Measurements from ENCODE around the gene MARCHF2. TPM values are rescaled to one million over a fixed set of nuclear protein-coding genes. Genes with fewer than 3 reads are reported as not detected.

MARCHF2 gene
- total RNA-seq, 3 donors from 2014 or later (not counting 1 experiment from before 2014, with no cell fraction given) = 32.4 to 42.3 (median 37.2) TPM

- no peaks in the 10 kb centered on the region for H3K9me3 ChIP-seq (ENCODE audit: control insufficient read depth, insufficient read depth, low read length)
- H3K36me3 ChIP-seq (ENCODE audit: control insufficient read depth, insufficient read depth, low read length) = no peaks in the 10 kb centered on the region
- TF ChIP-seq CTCF (IDR thresholded peaks at IDR 0.05) = no peak
- H3K27ac Mint-ChIP-seq = peak overlapping the region; percentile 94
- no peaks in the 10 kb centered on the region for H3K36me3 Mint-ChIP-seq
- no peaks in the 10 kb centered on the region for H3K27me3 ChIP-seq (ENCODE audit: control insufficient read depth, insufficient read depth, low read length)
- ATAC-seq = no peak
- no peaks in the 10 kb centered on the region for H3K9me3 Mint-ChIP-seq
- intact Hi-C loops (cut with micrococcal nuclease) = no loop called here
- H3K4me1 ChIP-seq (ENCODE audit: control insufficient read depth, insufficient read depth, low read length) = peaks cover 46% of the 10 kb centered on the region
- H3K4me3 Mint-ChIP-seq = peak overlapping the region; percentile 69
- no peaks in the 10 kb centered on the region for H3K27me3 Mint-ChIP-seq (ENCODE audit: low read depth in 2 of 2)
- H3K4me1 Mint-ChIP-seq = peaks cover 27 to 45% of the 10 kb centered on the region in 2 donors
- 36% methylated on average over 11 of the region's 11 CpGs for WGBS (ENCODE audit: insufficient coverage)
- DNase-seq = no peak
- H3K27ac ChIP-seq (ENCODE audit: low read length) = peak overlapping the region; percentile 34
- no peak overlapping the region for H3K4me3 ChIP-seq (ENCODE audit: low read length)
These were observed 21.0 kb upstream of the MARCHF2 start for GRCh38 chr19:8392017-8392591.

- H3K27ac Mint-ChIP-seq = peak overlapping the region in 1 of 2 donors; percentile 94
- H3K9me3 ChIP-seq (ENCODE audit: control insufficient read depth, insufficient read depth, low read length) = no peaks in the 10 kb centered on the region
- no peaks in the 10 kb centered on the region for H3K36me3 Mint-ChIP-seq
- DNase-seq (no peak), ATAC-seq (no peak)
- H3K4me3 ChIP-seq (ENCODE audit: low read length) = no peak overlapping the region
- H3K36me3 ChIP-seq (ENCODE audit: control insufficient read depth, insufficient read depth, low read length) = peaks cover 2% of the 10 kb centered on the region
- H3K4me3 Mint-ChIP-seq = peak overlapping the region; percentile 43
- TF ChIP-seq CTCF (IDR thresholded peaks at IDR 0.05) = no peak
- no peaks in the 10 kb centered on the region for H3K27me3 ChIP-seq (ENCODE audit: control insufficient read depth, insufficient read depth, low read length)
- H3K9me3 Mint-ChIP-seq = no peaks in the 10 kb centered on the region
- H3K27me3 Mint-ChIP-seq (ENCODE audit: low read depth in 2 of 2) = no peaks in the 10 kb centered on the region
- intact Hi-C loops (cut with micrococcal nuclease) = no loop called here
- H3K4me1 ChIP-seq (ENCODE audit: control insufficient read depth, insufficient read depth, low read length) = peaks cover 48% of the 10 kb centered on the region
- H3K27ac ChIP-seq (ENCODE audit: low read length) = no peak overlapping the region
- peaks cover 31 to 51% of the 10 kb centered on the region in 2 donors for H3K4me1 Mint-ChIP-seq
- 90% methylated on average over 8 of the region's 8 CpGs for WGBS (ENCODE audit: insufficient coverage)
These were observed 19.8 kb upstream of the MARCHF2 start for GRCh38 chr19:8393192-8393870.

GRCh38 chr19:8393871-8394250, 19.2 kb upstream of the MARCHF2 start:
- ATAC-seq = no peak
- Mint-ChIP-seq H3K9me3 (no peaks in the 10 kb centered on the region), H3K27ac (peak overlapping the region in 1 of 2 donors; percentile 94), H3K4me3 (no peak overlapping the region), H3K27me3 (ENCODE audit: low read depth in 2 of 2) (no peaks in the 10 kb centered on the region), H3K36me3 (no peaks in the 10 kb centered on the region), H3K4me1 (peaks cover 31 to 51% of the 10 kb centered on the region in 2 donors)
- TF ChIP-seq CTCF (IDR thresholded peaks at IDR 0.05) = no peak
- intact Hi-C loops (cut with micrococcal nuclease) = no loop called here
- Histone ChIP-seq H3K4me3 (ENCODE audit: low read length) (no peak overlapping the region), H3K27me3 (ENCODE audit: control insufficient read depth, insufficient read depth, low read length) (no peaks in the 10 kb centered on the region), H3K4me1 (ENCODE audit: control insufficient read depth, insufficient read depth, low read length) (peaks cover 48% of the 10 kb centered on the region), H3K9me3 (ENCODE audit: control insufficient read depth, insufficient read depth, low read length) (no peaks in the 10 kb centered on the region), H3K36me3 (ENCODE audit: control insufficient read depth, insufficient read depth, low read length) (peaks cover 2% of the 10 kb centered on the region), H3K27ac (ENCODE audit: low read length) (no peak overlapping the region)
- DNase-seq = no peak
- 97% methylated on average over 8 of the region's 8 CpGs for WGBS (ENCODE audit: insufficient coverage)
